K562 (cell line): ENCODE results near the gene ZSCAN29. TPM values are rescaled to one million over a fixed set of nuclear protein-coding genes. Genes with fewer than 3 reads are reported as not detected.

Source experiments
- ETV1 ChIP-seq: fragments of 450-650 bp; conservative IDR thresholded peaks from 2 replicates; pipeline ENCODE4 v1.6.1; 2016; ENCODE audit warnings: missing genetic modification characterization, control low read depth, low read depth, missing compliant biosample characterization
- GABPB1 ChIP-seq: sonication (generic); formaldehyde crosslinking; IDR thresholded peaks from 2 replicates; pipeline ENCODE4 v1.8.0; 2022; ENCODE audit warnings: mild to moderate bottlenecking, missing genetic modification reagents
- SREBF2 ChIP-seq: sonication (generic); formaldehyde crosslinking; IDR thresholded peaks from 2 replicates; pipeline ENCODE4 v1.4.0; 2020; ENCODE audit warnings: mild to moderate bottlenecking, missing genetic modification reagents
- TBL1XR1 ChIP-seq, 2 experiments: IDR thresholded peaks; 2 replicates each; pipeline ENCODE4 v1.6.1; 2012; ENCODE audit warnings: improper control_type of control experiment in 2 of 2, low read length in 2 of 2, mild to moderate bottlenecking in 1 of 2
- TFAM ChIP-seq: fragments of 250-450 bp; sonication (Bioruptor Pico); conservative IDR thresholded peaks from 2 replicates; pipeline ENCODE4 v1.5.0; 2021; ENCODE audit warnings: mild to moderate bottlenecking, moderate library complexity
- U2AF2 ChIP-seq: fragments of 200-400 bp; formaldehyde crosslinking; optimal IDR thresholded peaks from 2 replicates; pipeline ENCODE3; 2017; ENCODE audit warnings: low read depth, mild to moderate bottlenecking, low read length
- ZFX ChIP-seq: sonication (generic); formaldehyde crosslinking; IDR thresholded peaks from 2 replicates; pipeline ENCODE4 v1.8.0; 2022; ENCODE audit warnings: mild to moderate bottlenecking, missing genetic modification reagents, moderate library complexity
- ZNF175 ChIP-seq: fragments of 200-800 bp; sonication (Bioruptor generic); IDR thresholded peaks from 2 replicates; pipeline ENCODE4 v1.6.1; 2016; ENCODE audit warnings: low read depth, mild to moderate bottlenecking, missing genetic modification characterization, missing compliant biosample characterization
- ZNF282 ChIP-seq: sonication (generic); formaldehyde crosslinking; IDR thresholded peaks from 2 replicates; pipeline ENCODE4 v1.8.1; 2023; ENCODE audit warnings: missing genetic modification reagents
- polyA plus RNA-seq, 8 experiments: library from polyadenylated mRNA; depleted of rRNA in 4 of 8; stranded (reverse) in 5 of 8; unstranded in 3 of 8; fragments of >200 nt; fragmentation: Nextera tagmentation in 2 of 8; fragmentation: Illumina TruSeq in 1 of 8; extraction: Ambion mirVana in 2 of 8; extraction: Trizol in 1 of 8; gene quantifications; 2 replicates each; pipeline versions ENCODE4 v1.2.1 to v1.2.3, GENCODE V29; 2011 to 2014; ENCODE audit warnings: inconsistent platforms in 1 of 8, missing spikeins in 1 of 8
- total RNA-seq, 7 experiments: library from RNA; depleted of rRNA in 6 of 7; stranded (reverse); fragments of >200 nt in 6 of 7; fragmentation: Illumina TruSeq in 2 of 7; extraction: Trizol in 2 of 7; gene quantifications; 2 replicates each; pipeline versions ENCODE4 v1.2.1 to v1.2.3, GENCODE V29; 2011 to 2021; ENCODE audit warnings: low replicate concordance in 1 of 7
- TF ChIP-seq, protein P1 (sequence below): fragments of 250-450 bp; sonication (Bioruptor Pico); IDR thresholded peaks from 2 replicates; pipeline ENCODE4 v1.8.0; 2022; ENCODE audit warnings: inconsistent platforms, mild to moderate bottlenecking, moderate library complexity, borderline replicate concordance
- TF ChIP-seq, protein P2 (sequence below): fragments of 450-650 bp; IDR thresholded peaks from 2 replicates; pipeline ENCODE4 v1.7.1; 2018; ENCODE audit warnings: mild to moderate bottlenecking, low read depth; ENCODE audit not compliant: partially characterized antibody

The ZSCAN29 gene
- total and polyA plus RNA-seq, 9 of the 15 experiments (the other 6 are each of a cell fraction or from before 2014, with no cell fraction given), result 2.5 to 28.6 (median 19.7) TPM

DNA sequence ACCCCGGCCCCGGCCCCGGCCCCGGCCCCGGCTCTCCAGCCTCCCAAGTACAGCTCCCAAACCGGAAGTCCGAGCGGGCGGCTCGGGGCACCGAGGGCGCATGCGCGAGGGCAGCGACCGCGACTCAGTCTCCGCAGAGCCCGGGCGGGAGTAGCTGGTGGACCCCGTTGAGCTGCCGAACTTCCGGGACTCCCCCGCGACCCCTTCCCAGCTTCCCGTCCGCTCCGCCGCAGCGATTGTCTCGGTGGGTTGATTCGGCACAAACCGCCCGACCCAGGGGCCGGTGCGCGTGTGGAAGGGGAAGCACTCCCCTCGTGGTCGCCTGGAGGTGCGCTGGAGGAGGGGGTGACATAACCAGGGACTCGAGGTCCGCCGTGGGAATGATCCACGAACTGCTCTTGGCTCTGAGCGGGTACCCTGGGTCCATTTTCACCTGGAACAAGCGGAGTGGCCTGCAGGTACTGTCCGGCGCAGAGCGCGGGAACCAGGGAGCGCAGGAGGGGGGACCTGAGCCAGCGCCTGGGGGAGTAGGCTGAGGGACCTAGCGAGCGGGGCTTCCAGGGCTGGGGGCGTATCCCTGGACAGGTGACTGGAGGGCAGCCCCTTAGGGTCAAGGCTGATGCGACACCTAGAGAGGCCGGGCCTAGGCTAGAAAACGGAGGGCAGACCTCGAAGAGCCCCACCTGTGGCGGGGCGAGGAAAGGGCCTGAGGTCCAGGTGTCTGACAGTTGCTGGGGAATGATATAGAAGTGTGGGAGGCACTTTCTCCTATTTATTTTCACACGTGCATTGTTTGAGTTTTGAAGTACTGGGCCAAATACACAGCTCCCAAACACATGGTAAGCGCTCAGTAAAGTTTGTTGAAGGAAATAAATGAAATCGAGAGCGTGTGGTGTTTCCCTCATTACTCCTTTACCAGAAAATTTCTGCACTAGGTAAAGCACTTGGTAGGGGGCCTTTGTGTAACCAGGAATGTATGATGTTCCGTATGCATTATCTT lies at the start of gene ZSCAN29, which contains the start of gene TUBGCP4 (continued):
- peak; percentile 90 for TF ChIP-seq GABPB1 (CRISPR knock-in tag)
- no peak for TF ChIP-seq SREBF2 (CRISPR knock-in tag)
- peak; percentile 3; the same call in 1 of the 2 replicates for TF ChIP-seq ETV1 (tag)
- 0 out of 4 replicates have a peak, but pooled peaks of 1 of the 2 experiments have one; percentile 19 for TF ChIP-seq TBL1XR1 (IDR thresholded peaks at IDR 0.05; ENCODE audit: low read length in 2 of 2)
- no peak for TF ChIP-seq U2AF2
- TF ChIP-seq ZNF282 (CRISPR knock-in tag), result no peak
- TF ChIP-seq ZFX (CRISPR knock-in tag), result peak; percentile 92
- no peak for TF ChIP-seq ZNF175 (CRISPR knock-in tag)
- TF ChIP-seq TFAM (CRISPR knock-in tag), result no peak
- TF ChIP-seq, protein P1, sequence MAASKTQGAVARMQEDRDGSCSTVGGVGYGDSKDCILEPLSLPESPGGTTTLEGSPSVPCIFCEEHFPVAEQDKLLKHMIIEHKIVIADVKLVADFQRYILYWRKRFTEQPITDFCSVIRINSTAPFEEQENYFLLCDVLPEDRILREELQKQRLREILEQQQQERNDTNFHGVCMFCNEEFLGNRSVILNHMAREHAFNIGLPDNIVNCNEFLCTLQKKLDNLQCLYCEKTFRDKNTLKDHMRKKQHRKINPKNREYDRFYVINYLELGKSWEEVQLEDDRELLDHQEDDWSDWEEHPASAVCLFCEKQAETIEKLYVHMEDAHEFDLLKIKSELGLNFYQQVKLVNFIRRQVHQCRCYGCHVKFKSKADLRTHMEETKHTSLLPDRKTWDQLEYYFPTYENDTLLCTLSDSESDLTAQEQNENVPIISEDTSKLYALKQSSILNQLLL (CRISPR knock-in tag), result no peak
- TF ChIP-seq, protein P2, sequence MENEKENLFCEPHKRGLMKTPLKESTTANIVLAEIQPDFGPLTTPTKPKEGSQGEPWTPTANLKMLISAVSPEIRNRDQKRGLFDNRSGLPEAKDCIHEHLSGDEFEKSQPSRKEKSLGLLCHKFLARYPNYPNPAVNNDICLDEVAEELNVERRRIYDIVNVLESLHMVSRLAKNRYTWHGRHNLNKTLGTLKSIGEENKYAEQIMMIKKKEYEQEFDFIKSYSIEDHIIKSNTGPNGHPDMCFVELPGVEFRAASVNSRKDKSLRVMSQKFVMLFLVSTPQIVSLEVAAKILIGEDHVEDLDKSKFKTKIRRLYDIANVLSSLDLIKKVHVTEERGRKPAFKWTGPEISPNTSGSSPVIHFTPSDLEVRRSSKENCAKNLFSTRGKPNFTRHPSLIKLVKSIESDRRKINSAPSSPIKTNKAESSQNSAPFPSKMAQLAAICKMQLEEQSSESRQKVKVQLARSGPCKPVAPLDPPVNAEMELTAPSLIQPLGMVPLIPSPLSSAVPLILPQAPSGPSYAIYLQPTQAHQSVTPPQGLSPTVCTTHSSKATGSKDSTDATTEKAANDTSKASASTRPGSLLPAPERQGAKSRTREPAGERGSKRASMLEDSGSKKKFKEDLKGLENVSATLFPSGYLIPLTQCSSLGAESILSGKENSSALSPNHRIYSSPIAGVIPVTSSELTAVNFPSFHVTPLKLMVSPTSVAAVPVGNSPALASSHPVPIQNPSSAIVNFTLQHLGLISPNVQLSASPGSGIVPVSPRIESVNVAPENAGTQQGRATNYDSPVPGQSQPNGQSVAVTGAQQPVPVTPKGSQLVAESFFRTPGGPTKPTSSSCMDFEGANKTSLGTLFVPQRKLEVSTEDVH, result peak; percentile 77
